CD4-positive, alpha-beta T cell treated with Interleukin-2 at 100 ng/mL for 4 hours (primary cell): Measurements from ENCODE around the gene ZDHHC14.
"Not testable (repeated sequence)": the region's sequence is repeated elsewhere in the genome, so short reads cannot be mapped to it uniquely, and the experiment has no call there.

ENCODE experiments used
- DNase-seq: peaks from one replicate; pipeline ENCODE4 v3.0.0-alpha.2; 2020; ENCODE audit warnings: low spot score

ZDHHC14 gene

GRCh38 chr6:157688960-157689599 is 308.1 kb downstream of the ZDHHC14 start:
- DNase-seq = no peak

GRCh38 chr6:157689875-157690274 is 308.9 kb downstream of the ZDHHC14 start:
- no peak for DNase-seq

GRCh38 chr6:157690441-157691210 is 309.6 kb downstream of the ZDHHC14 start:
- no peak for DNase-seq

- not testable (repeated sequence) for DNase-seq
These were observed 310.6 kb downstream of the ZDHHC14 start for GRCh38 chr6:157691621-157692020.

GRCh38 chr6:157693867-157694266 is 312.9 kb downstream of the ZDHHC14 start:
- no peak for DNase-seq

GRCh38 chr6:157695301-157696040 is 314.5 kb downstream of the ZDHHC14 start:
- DNase-seq = no peak

GRCh38 chr6:157699777-157700636 is 319.0 kb downstream of the ZDHHC14 start:
- DNase-seq = no peak

GRCh38 chr6:157706351-157706750 is 325.4 kb downstream of the ZDHHC14 start:
- not testable (repeated sequence) for DNase-seq

- DNase-seq = no peak
These were observed 325.9 kb downstream of the ZDHHC14 start for GRCh38 chr6:157706883-157707282.

- no peak for DNase-seq
These were observed 326.6 kb downstream of the ZDHHC14 start for GRCh38 chr6:157707576-157707975.

- DNase-seq = no peak
These were observed 327.2 kb downstream of the ZDHHC14 start for GRCh38 chr6:157708239-157708638.

GRCh38 chr6:157708933-157709332 is 327.9 kb downstream of the ZDHHC14 start:
- no peak for DNase-seq

- DNase-seq = no peak
These were observed 328.6 kb downstream of the ZDHHC14 start for GRCh38 chr6:157709555-157709954.

GRCh38 chr6:157710604-157711003 is 329.6 kb downstream of the ZDHHC14 start:
- DNase-seq = no peak

- DNase-seq = no peak
These were observed 330.1 kb downstream of the ZDHHC14 start for GRCh38 chr6:157711060-157711459.

GRCh38 chr6:157712585-157713295 is 331.8 kb downstream of the ZDHHC14 start:
- no peak for DNase-seq

GRCh38 chr6:157713451-157714152 is 332.6 kb downstream of the ZDHHC14 start:
- DNase-seq = no peak

GRCh38 chr6:157714153-157714490 is 333.1 kb downstream of the ZDHHC14 start:
- no peak for DNase-seq

- DNase-seq = no peak
These were observed 334.8 kb downstream of the ZDHHC14 start for GRCh38 chr6:157715728-157716164.

- DNase-seq = no peak
These were observed 335.4 kb downstream of the ZDHHC14 start for GRCh38 chr6:157716251-157716995.
